T-cell (primary cell): ENCODE data around the gene PLA2G3. TPM values are rescaled to one million over a fixed set of nuclear protein-coding genes. Genes with fewer than 3 reads are reported as not detected.

Source experiments
- ATAC-seq, 4 experiments: fragments of 200-7000 bp in 3 of 4; fragments of 150-1000 bp in 1 of 4; cut with Tn5 transposase; replicated peaks in 1 of 4; 1 replicate in 3 of 4; 2 replicates in 1 of 4; pipeline ENCODE4 v1.10.0; 2021; ENCODE audit warnings: moderate library complexity in 3 of 4, mild to moderate bottlenecking in 2 of 4, moderate number of reproducible peaks in 1 of 4
- CTCF ChIA-PET, 2 donors: fragments of 300-600 bp; sonication (Branson Sonifier 250); formaldehyde crosslinking; loops; one replicate each; lab custom pipeline; 2022; ENCODE audit warnings: antibody characterized with exemption in 2 of 2; lab: Charles Lee
- POLR2A ChIA-PET, 2 donors: fragments of 300-600 bp; sonication (Branson Sonifier 250); formaldehyde crosslinking; loops; one replicate each; lab custom pipeline; 2022; ENCODE audit warnings: antibody characterized with exemption in 2 of 2; lab: Charles Lee
- DNase-seq, 35 experiments: peaks; one replicate each; pipeline versions ENCODE4 v3.0.0 to v3.0.0-alpha.2; 2013 to 2023
- H3K27ac ChIP-seq: one replicate; pipeline ENCODE4 v1.5.1; 2013; ENCODE audit warnings: low read length
- H3K27me3 ChIP-seq, 2 experiments: replicated peaks in 1 of 2; 1 replicate in 1 of 2; 2 replicates in 1 of 2; pipeline versions ENCODE4 v1.6.1 to v1.7.0; 2013; ENCODE audit warnings: low read length in 1 of 2, mixed read lengths in 1 of 2; ENCODE audit not compliant: control insufficient read depth in 2 of 2, insufficient read depth in 2 of 2; ENCODE audit errors: extremely low read depth in 1 of 2
- H3K36me3 ChIP-seq, 2 donors: 1 replicate in 1 of 2; 2 replicates in 1 of 2; pipeline versions ENCODE4 v1.6.1 to v1.7.0; 2013; ENCODE audit warnings: low read length in 1 of 2; ENCODE audit not compliant: control insufficient read depth in 2 of 2, insufficient read depth in 1 of 2; ENCODE audit errors: extremely low read depth in 1 of 2
- H3K4me1 ChIP-seq, 2 experiments: 1 replicate in 1 of 2; 2 replicates in 1 of 2; pipeline versions ENCODE4 v1.6.1 to v1.7.0; 2013; ENCODE audit warnings: low read length in 2 of 2, mixed read lengths in 1 of 2; ENCODE audit not compliant: insufficient read depth in 2 of 2, control insufficient read depth in 1 of 2; ENCODE audit errors: extremely low read depth in 1 of 2
- H3K4me3 ChIP-seq, 2 donors: 1 replicate in 1 of 2; 2 replicates in 1 of 2; pipeline versions ENCODE4 v1.5.1 to v1.7.0; 2013; ENCODE audit warnings: mild to moderate bottlenecking in 2 of 2, low read length in 1 of 2, moderate library complexity in 1 of 2; ENCODE audit not compliant: control insufficient read depth in 1 of 2; ENCODE audit errors: extremely low read depth in 1 of 2
- H3K9me3 ChIP-seq: 2 replicates; pipeline ENCODE4 v1.7.0; 2013
- H3K27ac Mint-ChIP-seq, 2 donors: one replicate each; pipeline ENCODE4 v1.8.0; 2020 to 2021; ENCODE audit warnings: mild to moderate bottlenecking in 2 of 2, mixed read lengths in 2 of 2
- H3K27me3 Mint-ChIP-seq, 2 donors: one replicate each; pipeline ENCODE4 v1.8.0; 2021 to 2022; ENCODE audit warnings: mixed read lengths in 2 of 2
- H3K36me3 Mint-ChIP-seq: one replicate; pipeline ENCODE4 v1.8.0; 2021; ENCODE audit warnings: mixed read lengths
- H3K4me1 Mint-ChIP-seq, 3 donors: one replicate each; pipeline ENCODE4 v1.8.0; 2020 to 2022; ENCODE audit warnings: mixed read lengths in 3 of 3, mild to moderate bottlenecking in 1 of 3
- H3K4me3 Mint-ChIP-seq, 3 donors: one replicate each; pipeline ENCODE4 v1.8.0; 2020 to 2022; ENCODE audit warnings: mild to moderate bottlenecking in 3 of 3, mixed read lengths in 3 of 3, moderate library complexity in 3 of 3
- H3K9me3 Mint-ChIP-seq, 3 donors: one replicate each; pipeline ENCODE4 v1.8.0; 2020 to 2022; ENCODE audit warnings: mixed read lengths in 3 of 3
- WGBS: methylation state at CpG from one replicate; pipeline ENCODE4 v1.1.5; 2013; ENCODE audit warnings: missing lambda C conversion rate; ENCODE audit not compliant: insufficient coverage; 5-methylcytosine and 5-hydroxymethylcytosine counted together
- total RNA-seq, 35 experiments: library from RNA in 6 of 35; stranded (reverse) in 6 of 35; fragments of 120-200 nt in 1 of 35; gene quantifications; one replicate each; pipeline versions ENCODE4 v1.2.1 to v1.2.4 and lab custom pipeline; 2013 to 2026

Gene PLA2G3
- total RNA-seq, 5 donors from 2014 or later (not counting 1 experiment from before 2014, with no cell fraction given): not detected

GRCh38 chr22:31087744-31088215, 52.5 kb downstream of the PLA2G3 start:
- H3K27me3 Mint-ChIP-seq: no peaks in the 10 kb centered on the region
- ATAC-seq: no peak
- H3K4me3 Mint-ChIP-seq: no peak overlapping the region
- CTCF ChIA-PET: interaction anchor here (0.5 to 1.4 kb wide), 2 partner anchors 143 to 325 kb away, joined by 3 to 5 read pairs; no protein-coding TSS in a partner anchor
- DNase-seq: no peak
- POLR2A ChIA-PET: no interaction called here
- Histone ChIP-seq H3K9me3 (no peaks in the 10 kb centered on the region), H3K27ac (no peak overlapping the region), H3K4me3 (no peak overlapping the region), H3K4me1 (peaks cover 10 to 25% of the 10 kb centered on the region in 2 experiments), H3K36me3 (peaks cover 0 to 6% of the 10 kb centered on the region in 2 donors), H3K27me3 (no peaks in the 10 kb centered on the region)
- no peaks in the 10 kb centered on the region for H3K36me3 Mint-ChIP-seq
- no peak overlapping the region for H3K27ac Mint-ChIP-seq
- H3K9me3 Mint-ChIP-seq: no peaks in the 10 kb centered on the region
- H3K4me1 Mint-ChIP-seq: peaks cover 12 to 17% (median 17%) of the 10 kb centered on the region in 3 donors
- WGBS: 98% methylated on average over 21 of the region's 21 CpGs

GRCh38 chr22:31086703-31087330, 53.5 kb downstream of the PLA2G3 start:
- Histone ChIP-seq H3K27ac (no peak overlapping the region), H3K36me3 (peaks cover 0 to 6% of the 10 kb centered on the region in 2 donors), H3K27me3 (no peaks in the 10 kb centered on the region), H3K4me3 (no peak overlapping the region), H3K9me3 (no peaks in the 10 kb centered on the region), H3K4me1 (peaks cover 15 to 35% of the 10 kb centered on the region in 2 experiments)
- no peaks in the 10 kb centered on the region for H3K36me3 Mint-ChIP-seq
- DNase-seq: no peak
- no peak for ATAC-seq
- H3K4me1 Mint-ChIP-seq: peaks cover 21 to 27% (median 27%) of the 10 kb centered on the region in 3 donors
- POLR2A ChIA-PET: no interaction called here
- no peaks in the 10 kb centered on the region for H3K27me3 Mint-ChIP-seq
- H3K27ac Mint-ChIP-seq: no peak overlapping the region
- no peak overlapping the region for H3K4me3 Mint-ChIP-seq
- no peaks in the 10 kb centered on the region for H3K9me3 Mint-ChIP-seq
- 83% methylated on average over 2 of the region's 8 CpGs for WGBS
- CTCF ChIA-PET: no interaction called here

- H3K4me3 ChIP-seq: no peak overlapping the region
- POLR2A ChIA-PET: no interaction called here
- H3K36me3 ChIP-seq: peaks cover 0 to 6% of the 10 kb centered on the region in 2 donors
- H3K36me3 Mint-ChIP-seq: no peaks in the 10 kb centered on the region
- peaks cover 19 to 41% of the 10 kb centered on the region in 2 experiments for H3K4me1 ChIP-seq
- H3K27ac ChIP-seq: no peak overlapping the region
- no peaks in the 10 kb centered on the region for H3K27me3 ChIP-seq
- DNase-seq: no peak
- peak overlapping the region in 2 of 3 donors; percentile 54 to 85 for H3K4me3 Mint-ChIP-seq
- H3K9me3 Mint-ChIP-seq: no peaks in the 10 kb centered on the region
- H3K4me1 Mint-ChIP-seq: peaks cover 26 to 36% (median 33%) of the 10 kb centered on the region in 3 donors
- H3K27ac Mint-ChIP-seq: no peak overlapping the region
- no peak for ATAC-seq
- no peaks in the 10 kb centered on the region for H3K9me3 ChIP-seq
- WGBS: 100% methylated on average over 3 of the region's 3 CpGs
- no peaks in the 10 kb centered on the region for H3K27me3 Mint-ChIP-seq
- CTCF ChIA-PET: interaction anchor here (0.7 to 1.2 kb wide), 2 partner anchors 10 to 167 kb away, joined by 5 to 6 read pairs; no protein-coding TSS in a partner anchor
Observed at GRCh38 chr22:31085928-31086327, 54.4 kb downstream of the PLA2G3 start.

- peaks cover 19 to 45% of the 10 kb centered on the region in 2 experiments for H3K4me1 ChIP-seq
- no peaks in the 10 kb centered on the region for H3K9me3 ChIP-seq
- peak overlapping the region; percentile 55 to 61 for H3K27ac Mint-ChIP-seq
- ChIA-PET POLR2A (interaction anchor here in 1 of 2 donors (0.6 kb wide), 1 partner anchor 1203 kb away, joined by 3 read pairs; no protein-coding TSS in a partner anchor), CTCF (interaction anchor here (0.7 to 1.4 kb wide), 10 partner anchors 10 to 451 kb away, joined by 3 to 7 read pairs (median 5); partner anchors contain the start of genes MORC2 (in 1 of the 2), SELENOM (in 1 of the 2), SLC35E4 (in 1 of the 2) and TUG1 (in 1 of the 2))
- DNase-seq: no peak
- peak overlapping the region; percentile 70 to 75 for H3K4me3 ChIP-seq
- no peaks in the 10 kb centered on the region for H3K9me3 Mint-ChIP-seq
- no peak for ATAC-seq
- peak overlapping the region; percentile 59 for H3K27ac ChIP-seq
- H3K36me3 ChIP-seq: peaks cover 0 to 6% of the 10 kb centered on the region in 2 donors
- H3K4me1 Mint-ChIP-seq: peaks cover 30 to 40% (median 33%) of the 10 kb centered on the region in 3 donors
- no peaks in the 10 kb centered on the region for H3K27me3 Mint-ChIP-seq
- H3K36me3 Mint-ChIP-seq: no peaks in the 10 kb centered on the region
- peak overlapping the region; percentile 78 to 85 (median 79) for H3K4me3 Mint-ChIP-seq
- no peaks in the 10 kb centered on the region for H3K27me3 ChIP-seq
- 7% methylated on average over 4 of the region's 13 CpGs for WGBS
Observed at GRCh38 chr22:31085493-31085824, 54.8 kb downstream of the PLA2G3 start.

GRCh38 chr22:31084811-31085492, 55.4 kb downstream of the PLA2G3 start:
- H3K36me3 ChIP-seq: peaks cover 0 to 6% of the 10 kb centered on the region in 2 donors
- Mint-ChIP-seq H3K36me3 (no peaks in the 10 kb centered on the region), H3K27ac (peak overlapping the region; percentile 55 to 61), H3K4me3 (peak overlapping the region; percentile 78 to 85 (median 83)), H3K4me1 (peaks cover 32 to 41% (median 33%) of the 10 kb centered on the region in 3 donors), H3K9me3 (no peaks in the 10 kb centered on the region), H3K27me3 (no peaks in the 10 kb centered on the region)
- ATAC-seq (peak; percentile 86 to 92 (median 88)), DNase-seq (peak; percentile 64 to 89 (median 81))
- H3K27me3 ChIP-seq: no peaks in the 10 kb centered on the region
- ChIA-PET POLR2A (interaction anchor here (0.5 to 0.6 kb wide), 2 partner anchors 17 to 1203 kb away, joined by 3 read pairs; no protein-coding TSS in a partner anchor), CTCF (interaction anchor here (0.7 to 1.4 kb wide), 12 partner anchors 23 to 450 kb away, joined by 3 to 7 read pairs (median 5); partner anchors contain the start of genes MORC2 (in 1 of the 2), SELENOM (in 1 of the 2), SLC35E4 (in 1 of the 2) and TUG1 (in 1 of the 2))
- under 1% methylated on average over 56 of the region's 69 CpGs for WGBS
- peaks cover 19 to 46% of the 10 kb centered on the region in 2 experiments for H3K4me1 ChIP-seq
- no peaks in the 10 kb centered on the region for H3K9me3 ChIP-seq
- peak overlapping the region; percentile 59 for H3K27ac ChIP-seq
- peak overlapping the region; percentile 70 to 75 for H3K4me3 ChIP-seq
